Activated CD8-positive, alpha-beta memory T cell treated with anti-CD3 and anti-CD28 coated beads, Interleukin-2, amount 50 U/mL, for 4 hours (primary cell): ENCODE measurements around the gene DGKQ.

Source experiments
- DNase-seq: peaks from one replicate; pipeline ENCODE4 v3.0.0-alpha.2; 2020

The DGKQ gene

DNA sequence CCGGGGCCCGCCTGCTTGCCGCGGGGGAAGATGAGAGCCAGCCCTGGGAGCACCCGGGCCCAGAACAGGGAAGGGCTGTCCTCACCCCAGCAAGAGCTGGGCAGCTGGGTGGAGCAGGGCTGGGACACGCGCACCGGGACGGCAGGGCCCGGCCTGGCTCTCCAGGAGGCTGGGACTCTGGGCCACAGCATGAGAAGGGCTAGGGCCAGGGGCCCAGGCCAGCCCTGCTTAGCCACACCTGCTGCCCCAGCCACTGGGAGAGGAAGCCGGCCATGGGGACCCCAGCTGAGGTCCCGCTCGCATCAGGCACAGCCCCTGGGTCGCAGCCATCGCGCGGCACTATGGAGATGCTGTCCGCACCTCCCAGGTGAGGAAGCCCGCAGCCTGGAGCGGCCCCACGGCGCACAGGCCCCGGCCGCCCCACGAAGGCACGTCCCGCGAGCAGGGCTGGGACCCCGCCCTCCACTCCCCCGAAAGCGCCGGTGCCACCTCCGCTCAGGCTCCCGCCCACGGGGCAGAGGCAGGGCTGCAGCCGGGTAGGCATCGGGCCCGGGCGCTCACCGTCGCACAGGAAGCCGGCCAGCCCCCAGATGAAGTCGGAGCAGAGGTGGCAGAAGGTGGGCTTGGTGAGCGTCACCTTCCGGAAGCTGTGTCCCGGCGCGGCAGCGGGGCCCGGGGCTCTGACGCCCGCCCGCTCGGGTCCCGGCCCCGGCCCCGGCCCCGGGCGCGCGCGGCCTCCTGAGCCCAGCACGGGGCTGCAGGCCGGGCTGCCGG lies 531 bp downstream of the DGKQ start:
- DNase-seq, result peak; percentile 77

DNA sequence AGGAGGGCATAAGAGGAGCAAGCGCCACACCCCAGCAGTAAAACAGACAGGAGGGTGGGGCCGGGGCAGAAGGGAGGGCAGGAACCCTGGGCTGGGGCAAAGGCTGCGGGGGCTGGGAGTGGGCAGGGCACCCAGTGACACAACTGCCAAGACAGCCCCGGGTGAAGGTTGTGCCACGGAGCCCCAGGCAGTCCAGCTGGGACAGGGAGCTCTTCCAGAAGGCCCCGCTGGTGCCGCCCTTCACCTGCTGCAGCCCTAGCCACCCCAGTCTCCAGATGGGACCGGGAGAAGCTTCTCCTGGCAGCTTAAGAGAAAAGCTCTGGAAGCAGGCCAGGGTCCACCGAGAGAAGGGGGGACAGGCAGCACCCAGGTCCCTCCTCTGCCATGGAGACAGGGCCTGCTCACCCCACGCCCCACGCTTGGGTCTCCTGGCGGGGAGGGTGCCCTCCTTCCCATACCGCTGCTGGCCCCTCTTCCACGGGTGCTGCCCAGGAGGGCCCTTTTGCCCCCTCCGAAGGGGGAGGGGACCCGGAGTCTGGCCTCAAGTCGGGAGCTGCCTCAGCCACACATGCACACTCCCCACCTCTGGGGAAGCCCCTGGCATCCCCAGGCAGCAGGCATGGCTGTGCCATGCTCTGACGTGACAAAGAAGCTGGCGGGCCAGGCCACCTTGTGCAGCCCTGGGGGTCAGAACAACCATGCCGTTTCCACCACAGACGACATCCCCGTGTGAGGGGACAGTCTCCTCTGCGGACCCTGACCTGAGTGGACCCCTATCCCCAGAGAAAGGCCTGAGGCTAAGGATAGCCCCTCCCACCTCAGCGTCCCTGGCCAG lies 1.5 kb downstream of the DGKQ start:
- DNase-seq, result peak; percentile 16

DNA sequence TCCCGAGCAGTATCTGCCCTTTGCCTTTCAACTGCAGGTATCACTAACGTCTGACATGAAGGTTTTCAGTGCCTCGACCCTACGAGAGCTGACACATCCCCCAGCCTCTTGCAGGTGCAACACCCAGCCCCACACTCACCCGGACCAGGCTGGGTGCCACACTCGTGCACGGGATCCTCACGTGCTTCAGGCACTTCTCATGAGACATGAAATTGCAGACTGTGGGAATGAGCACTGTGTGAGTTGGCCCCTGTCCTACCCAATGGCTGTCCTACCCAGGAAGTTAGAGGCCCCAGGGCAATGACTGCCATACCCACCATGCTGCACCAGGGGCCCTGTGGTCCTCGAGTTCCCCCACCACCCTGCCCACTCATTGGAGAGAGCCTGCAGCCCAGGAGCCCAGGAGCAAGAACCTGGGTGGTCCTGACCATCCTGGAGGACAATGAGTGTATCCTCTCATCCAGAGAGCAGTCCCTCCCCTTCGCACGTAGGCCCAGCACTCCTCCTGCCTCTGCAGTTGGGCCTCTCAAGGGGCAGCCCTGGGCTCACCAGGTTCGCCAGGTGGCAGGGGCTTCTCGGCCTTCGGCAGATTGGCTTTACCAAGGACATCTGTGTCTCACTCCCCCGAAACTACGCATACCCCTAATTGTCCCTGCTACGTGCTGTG lies 2.4 kb downstream of the DGKQ start:
- no peak for DNase-seq

DNA sequence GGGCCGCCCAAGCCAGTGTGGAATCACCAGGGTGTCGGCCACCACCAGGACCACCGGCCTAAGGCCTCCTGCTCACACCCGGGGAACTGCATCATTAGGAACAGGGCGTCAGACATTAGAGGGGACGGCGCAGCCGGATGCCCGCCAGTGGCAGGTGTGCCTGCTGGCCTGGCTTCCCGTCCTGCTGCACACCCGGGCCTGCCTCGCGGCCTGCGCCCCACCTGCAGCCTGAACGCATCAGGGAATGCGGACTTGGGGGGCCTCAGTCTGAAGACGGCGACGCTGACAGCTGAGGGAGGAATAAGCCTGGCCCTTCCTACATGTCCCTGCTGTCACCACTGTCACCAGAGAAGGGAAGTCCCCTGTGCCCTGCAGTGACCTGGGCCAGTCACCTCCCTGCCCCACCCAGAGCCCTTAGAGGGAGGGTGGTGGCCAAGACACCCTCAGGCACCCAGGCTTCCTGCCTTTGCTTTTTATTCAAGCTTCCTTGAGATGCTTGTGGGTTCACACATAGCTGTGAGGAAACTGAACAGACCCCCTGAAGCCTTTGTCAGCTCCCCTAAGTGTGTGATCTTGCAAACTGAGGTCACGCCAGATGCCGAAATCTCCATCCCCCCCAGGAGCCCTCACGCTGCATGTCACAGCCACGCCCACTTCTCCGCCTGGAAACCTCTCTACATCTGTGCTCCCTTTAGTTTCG lies 3.2 kb downstream of the DGKQ start:
- peak; percentile 52 for DNase-seq

DNA sequence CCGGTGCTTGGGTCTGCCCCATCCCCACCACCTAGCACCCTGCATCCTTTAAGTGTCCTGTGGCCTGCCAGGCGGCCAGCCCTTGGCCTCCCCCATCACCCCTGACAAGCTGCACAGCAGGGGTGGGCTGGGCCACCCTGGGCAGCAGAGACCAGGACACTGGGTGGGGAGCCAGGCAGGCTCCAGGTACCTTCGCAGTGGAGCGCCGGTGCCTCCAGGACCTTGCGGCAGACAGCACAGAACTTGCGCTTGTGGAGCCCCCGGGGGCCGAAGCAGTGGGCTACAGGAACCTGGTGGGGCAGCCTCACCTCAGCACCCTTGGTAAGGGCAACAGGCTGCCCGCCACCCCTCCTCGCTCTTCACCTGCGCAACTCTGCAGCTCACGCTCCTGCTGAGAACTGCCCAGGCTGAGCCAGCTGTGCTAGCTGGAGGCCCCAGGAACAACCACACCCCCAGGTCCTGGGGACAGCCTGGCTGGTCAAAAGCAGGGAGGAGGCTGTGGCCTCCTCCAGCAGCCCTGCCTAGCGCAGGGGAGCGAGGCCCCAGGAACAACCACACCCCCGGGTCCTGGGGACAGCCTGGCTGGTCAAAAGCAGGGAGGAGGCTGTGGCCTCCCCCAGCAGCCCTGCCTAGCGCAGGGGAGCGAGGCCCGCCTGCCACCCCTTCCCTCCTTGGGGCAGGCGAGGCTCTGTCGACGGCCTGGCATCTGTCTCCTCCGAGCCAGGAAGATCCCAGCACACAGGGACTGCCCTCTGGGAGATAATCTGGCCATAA lies 4.6 kb downstream of the DGKQ start:
- DNase-seq, result no peak

DNA sequence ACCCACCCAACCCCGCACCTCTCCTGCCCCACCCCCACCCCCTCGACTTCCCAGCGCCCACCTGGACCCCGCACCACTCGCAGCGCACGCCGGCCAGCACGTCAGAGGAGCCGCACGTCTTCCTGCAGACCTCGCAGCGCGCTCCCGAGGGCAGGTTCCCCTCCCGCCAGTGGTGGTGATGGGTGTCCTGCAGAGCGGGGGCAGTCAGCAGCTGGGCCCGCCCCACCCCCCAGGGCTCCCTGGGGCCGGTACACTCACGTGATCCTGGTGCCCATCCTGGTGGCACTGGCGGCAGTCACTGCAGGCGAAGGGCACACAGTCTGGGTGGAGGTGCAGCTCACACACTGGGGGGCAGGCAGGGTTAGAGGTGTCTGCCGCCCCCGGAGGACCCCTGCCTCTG lies 5.1 kb downstream of the DGKQ start:
- no peak for DNase-seq

DNA sequence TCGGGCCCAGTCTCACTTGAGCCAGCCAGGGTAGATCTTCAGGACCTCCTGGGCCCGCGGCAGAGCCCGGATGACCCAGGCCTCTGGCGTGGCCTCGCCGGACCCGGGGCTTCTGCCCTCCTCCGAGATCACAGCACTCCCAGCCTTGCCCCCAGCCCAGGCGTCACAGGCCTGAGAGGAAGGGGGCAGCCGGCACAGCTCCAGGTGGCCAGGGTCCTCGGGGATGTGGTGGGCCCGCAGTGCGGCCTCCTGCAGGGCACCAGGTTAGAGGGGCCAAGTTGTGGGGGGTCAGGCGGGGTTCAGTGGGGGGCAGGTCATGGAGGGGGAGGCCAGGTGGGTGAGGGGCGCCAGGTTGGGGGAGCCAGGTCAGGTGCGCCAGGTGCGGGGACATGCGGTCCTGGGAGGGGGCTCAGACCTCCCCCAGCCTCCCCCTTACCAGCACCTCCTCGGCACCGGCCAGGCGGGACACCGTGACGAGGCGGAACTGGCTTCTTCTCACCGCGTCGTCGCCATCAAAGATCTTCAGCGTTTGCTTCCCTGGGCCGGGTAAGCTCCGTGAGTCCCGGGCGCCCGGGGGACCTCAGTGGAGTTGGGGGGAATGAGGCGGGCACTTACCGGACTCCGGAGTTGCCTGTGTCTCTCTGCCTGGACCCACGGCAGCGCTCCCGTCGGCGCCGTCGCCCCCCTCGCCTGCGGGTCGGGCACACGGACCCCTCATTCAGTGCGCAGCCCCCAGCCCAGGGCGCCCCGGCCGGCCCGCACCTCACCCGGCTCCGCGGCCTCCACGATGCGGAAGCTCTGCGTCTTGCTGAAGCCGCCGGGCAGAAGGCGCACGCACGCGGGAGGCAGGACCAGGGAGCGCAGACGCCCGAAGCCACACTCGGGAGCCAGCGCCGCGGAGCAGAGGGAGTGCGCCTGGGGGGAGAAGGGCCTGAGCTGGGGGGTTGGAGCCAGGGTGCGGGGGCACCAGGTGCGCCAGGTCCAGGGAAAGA lies 6.0 kb downstream of the DGKQ start:
- DNase-seq, result no peak

DNA sequence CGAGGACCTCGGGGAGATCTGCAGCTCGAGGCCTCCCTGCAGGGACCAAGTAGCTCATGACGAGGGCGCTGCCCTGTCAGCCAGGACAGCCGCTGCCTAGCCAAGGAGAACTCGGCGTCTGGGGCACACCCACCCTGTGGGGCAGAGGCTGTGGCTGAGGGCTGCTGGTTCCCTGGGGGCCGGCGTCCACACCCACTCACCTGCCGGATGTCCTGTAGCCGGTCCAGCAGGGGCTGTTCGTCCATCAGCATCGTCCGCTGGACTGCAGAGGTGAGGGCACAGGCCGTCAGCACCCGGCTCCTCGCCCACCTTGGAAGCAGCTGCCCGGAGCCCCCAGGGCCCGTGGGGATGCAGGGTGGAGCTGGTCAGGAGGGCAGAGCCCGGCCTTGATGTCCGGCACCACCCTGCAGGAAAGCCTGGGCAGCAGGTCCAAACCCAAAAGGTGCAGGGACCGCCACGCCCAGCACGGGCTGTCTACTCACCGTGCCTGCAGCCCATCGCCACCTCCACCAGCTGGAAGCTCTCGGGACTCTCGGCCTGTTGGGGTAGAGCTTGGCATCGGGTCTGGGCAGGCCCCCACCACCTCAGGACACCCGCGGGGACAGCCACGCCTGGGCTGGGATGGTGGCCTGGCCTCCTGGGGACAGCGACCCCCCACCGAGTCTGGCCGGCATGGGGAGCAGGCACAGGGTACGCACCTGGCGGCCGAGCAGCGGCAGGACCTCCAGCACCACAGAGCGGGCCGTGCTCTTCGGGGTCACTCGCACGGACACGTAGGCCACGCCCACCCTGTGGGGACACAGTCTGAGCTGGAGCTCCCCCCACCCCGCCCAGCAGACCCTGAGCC lies 6.9 kb downstream of the DGKQ start:
- no peak for DNase-seq

DNA sequence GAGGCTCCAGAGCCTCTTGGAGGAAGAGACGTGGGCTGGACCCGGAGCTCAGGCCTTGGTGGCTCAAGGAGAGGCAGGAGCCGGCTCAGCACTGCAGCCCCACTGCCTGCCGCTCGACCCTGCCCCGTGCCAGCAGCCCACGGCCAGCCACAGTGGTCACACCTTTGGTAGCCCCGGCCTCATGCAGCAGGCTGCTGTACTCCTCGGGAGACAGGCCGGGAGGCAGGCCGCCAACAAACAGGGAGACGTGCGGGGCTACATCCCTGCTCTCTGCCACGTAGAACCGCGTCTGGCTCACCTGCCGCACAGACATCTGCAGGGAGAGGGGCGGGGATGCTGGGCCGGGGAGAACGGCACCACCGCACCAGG lies 7.6 kb downstream of the DGKQ start:
- DNase-seq, result no peak

DNA sequence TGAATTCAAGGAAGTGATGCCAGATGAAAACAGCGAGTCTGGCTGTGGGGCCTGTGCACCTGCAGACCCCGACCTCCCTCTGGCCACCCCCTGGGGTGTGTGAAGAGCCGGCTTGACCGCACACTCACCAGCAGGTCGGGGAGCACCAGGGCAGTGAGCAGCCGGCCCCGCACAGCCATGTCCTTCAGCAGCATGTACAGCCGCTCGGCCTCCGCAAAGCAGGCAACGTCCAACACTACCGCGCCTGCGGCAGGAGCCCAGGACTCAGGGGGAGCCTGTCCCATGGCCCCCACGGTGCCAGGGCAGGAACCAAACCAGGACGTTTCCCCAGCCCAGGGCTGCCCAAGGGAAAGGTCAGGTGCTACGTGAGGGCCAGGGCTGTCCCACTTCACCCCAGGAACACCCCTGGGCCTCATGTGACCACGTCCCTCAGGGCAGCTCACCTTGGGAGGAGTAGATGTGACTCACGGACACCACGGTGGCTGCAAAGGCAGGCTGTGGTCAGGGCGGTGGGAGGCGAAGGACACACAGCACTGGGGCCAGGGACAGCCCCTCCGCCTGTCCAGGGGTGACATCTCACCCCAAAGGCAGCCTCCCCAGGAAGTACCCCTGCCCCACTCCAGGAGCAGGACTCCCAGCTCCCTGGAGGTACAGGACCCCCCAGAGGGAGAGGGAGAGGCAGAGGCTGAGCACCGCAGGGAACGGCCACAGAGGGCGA lies 8.2 kb downstream of the DGKQ start:
- no peak for DNase-seq

DNA sequence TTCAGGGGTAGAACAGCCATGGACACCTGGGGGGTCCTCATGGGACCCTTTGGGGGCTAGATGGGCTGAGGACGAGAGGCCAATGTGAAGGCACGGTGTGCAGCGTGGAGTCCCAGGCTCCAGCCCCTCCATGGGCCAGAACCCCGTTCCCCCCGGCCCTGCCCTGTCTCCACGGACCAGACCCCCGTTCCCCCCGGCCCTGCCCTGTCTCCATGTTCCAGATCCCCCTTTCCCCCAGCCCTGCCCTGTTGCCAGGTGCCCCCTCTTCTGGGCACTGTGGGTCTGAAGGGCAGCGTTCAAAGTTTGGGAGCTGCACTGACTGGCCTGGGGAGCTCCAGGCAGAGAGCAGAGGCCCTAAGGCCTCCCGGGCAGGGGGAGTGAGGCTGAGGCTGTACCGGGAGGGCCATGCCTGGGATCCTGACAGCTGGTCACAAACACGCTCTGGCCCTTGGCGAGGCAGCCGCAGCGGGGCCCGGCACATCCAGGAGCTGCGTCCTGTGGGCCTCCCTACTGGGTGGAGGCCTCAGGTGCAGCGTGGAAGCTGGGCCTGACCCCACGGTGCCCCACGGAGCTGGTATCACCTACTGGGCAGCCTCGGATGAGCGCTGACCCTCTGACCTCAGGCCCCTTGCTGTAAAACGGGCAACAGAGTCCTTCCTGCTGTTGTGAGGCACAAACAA lies 8.9 kb downstream of the DGKQ start:
- no peak for DNase-seq

DNA sequence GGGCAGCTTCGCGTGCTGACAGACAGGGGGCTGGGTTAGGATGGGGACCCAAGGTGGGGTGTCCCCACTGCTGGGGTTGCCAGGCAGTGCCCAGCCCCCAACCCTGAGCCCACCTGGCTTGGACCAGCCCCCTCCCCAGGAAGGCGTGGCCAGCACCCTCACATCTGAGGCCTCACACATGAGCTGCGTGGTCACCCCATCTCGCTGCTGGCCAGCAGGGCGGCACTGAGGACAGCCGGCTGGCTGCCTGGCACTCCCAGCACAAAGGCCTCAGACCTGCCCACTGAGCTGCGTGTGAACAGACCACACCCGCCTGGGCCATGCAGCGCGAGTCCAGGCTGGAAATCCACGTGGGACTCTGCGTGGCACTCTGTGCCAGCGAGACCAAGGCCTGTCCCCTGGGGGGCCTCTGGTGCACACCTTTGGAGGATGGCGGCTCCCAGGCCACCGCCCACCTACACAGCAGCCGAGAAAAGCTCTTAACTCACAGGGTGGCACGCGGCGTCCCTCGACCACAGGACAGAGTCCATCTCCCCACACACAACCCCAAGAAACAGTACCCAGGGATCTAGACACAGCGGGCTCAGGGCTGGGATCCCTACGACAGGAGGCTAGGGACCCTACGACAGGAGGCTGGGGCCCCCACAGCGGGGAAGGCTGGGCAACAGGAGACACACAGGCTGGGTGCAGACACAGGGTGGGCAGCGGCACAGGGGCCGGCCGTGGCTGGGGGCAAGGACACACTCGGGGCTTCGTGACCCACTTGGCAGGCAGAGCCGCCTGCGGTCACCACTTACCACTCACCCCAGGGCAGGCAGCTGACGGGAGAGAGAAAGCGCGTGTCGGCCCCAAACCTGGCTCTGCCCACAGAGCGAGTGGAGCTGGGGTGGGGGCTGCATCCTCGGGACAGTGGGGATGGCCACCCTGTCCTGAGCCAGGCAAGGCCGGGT lies 9.8 kb downstream of the DGKQ start:
- DNase-seq, result no peak

DNA sequence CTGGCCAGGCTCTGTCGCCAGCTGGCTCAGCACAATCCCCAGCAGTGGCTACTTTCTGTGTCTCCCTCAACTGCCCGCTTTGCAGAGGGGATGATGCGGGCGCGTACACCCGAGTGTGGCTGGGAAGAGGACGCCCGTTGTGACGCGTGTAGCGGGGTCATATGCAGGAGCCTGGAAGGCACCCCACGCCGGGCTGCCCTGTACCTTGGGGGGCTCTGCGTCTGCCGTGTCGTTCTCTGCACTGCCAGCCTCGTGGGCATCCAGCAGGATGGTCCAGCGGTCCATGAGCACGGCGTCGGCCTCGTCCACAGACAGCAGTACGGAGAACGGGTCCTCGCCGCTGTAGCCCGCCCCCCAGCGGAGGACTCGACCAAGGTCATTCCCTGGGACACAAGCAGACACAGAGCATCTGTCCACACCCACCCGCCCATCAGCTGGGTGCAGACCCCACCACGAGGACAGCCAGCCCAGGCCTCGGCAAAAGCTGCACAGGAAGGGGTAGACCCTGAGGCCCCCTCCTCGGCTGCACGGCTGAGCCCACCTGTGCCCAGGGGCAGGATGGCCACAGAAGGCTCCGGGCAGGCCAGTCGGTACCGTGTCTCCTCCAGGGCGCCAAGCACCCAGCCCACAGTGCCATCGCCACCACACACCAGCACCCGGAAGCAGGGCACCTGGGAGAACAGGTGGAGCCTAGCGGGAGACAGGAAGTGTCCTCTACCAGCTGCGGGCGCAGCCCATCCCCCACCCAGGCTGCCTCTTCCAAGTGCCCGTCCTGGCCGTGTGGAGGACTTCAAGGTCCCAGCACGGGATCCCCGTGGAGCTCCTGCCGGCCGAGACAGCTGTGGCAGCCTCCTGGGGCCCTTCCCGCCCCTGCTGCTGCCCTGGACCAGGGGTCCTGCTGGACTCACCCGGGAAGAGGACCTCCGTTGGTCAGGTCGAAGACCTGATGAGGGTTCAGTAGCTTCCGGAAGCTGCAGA lies 10.8 kb downstream of the DGKQ start:
- no peak for DNase-seq

DNA sequence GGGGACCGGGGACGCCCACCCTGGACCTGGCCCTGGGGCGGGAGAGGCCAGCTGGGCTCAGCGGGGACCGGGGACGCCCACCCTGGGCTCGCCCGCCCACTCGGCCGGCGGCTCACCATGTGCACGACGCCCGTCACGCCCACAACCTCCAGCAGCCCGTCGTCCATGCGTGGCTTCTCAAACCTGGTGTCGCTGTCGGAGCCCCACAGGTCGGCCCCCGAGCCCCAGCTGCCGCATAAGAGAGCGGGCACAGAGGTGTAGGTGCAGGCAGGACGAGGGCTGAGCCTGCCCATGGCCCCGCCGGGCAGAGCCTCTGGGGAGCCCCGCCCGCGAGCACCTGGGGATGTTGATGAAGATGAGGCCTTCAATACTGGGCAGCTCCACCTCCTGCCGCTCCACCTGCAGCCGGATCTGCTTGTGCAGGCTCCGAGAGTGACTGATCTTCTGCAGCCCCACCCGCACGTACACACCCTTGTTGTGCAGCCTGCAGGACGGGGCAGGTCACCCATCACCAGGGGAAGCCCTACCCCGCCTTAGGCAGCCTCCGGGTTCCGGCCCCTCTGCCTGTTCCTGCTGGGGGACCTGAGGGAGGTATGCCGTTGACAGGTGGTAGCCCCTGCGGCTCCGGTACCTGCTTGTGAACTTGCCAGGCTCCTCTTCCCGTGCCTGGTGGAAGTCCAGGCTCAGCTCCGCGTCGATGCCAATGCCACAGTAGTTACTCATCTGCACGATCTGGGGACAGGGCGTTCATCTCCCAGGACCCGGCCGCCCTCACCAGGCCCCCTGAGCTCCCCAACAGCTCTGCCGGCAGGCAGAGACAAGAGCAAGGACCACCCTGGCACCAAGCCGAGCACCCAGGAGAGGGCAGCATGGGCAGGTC lies 11.8 kb downstream of the DGKQ start:
- no peak for DNase-seq

DNA sequence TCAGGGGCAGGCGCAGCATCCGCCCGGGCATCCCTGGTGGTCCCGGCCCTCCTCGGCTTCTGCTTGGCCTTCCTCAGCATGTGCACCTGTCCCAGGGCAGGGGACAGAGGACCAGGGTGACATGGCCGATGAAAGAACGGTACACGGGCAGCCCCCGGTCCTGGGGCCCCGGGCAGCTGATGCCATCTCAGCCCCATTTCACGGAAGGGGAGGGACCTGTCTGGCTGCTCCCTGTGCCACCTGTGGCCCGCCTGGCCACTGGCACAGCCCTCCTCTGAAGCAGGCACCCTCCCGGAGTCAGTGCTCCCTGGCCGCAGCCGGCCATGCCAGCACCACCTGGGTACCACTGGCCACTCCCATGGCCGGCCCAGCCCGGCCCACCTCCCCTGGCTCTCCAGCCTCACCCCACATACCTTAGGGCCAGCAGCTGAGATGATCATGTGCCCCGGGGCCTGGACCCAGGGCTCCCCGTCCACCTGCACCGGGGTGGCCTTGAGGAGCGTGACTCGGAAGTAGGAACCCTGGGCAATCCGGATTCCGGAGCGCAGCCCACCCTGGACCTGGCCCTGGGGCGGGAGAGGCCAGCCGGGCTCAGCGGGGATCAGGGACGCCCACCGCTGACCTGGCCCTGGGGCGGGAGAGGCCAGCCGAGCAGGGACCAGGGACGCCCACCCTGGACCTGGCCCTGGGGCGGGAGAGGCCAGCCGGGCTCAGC lies 12.6 kb downstream of the DGKQ start:
- DNase-seq, result no peak
